Activated B cell treated with CpG ODN at 0.5 μM for 24 hours (primary cell): ENCODE data around the gene PLEKHM3. TPM values are rescaled to one million over a fixed set of nuclear protein-coding genes. Genes with fewer than 3 reads are reported as not detected.

Source experiments
- ATAC-seq: fragments of 200-7000 bp; cut with Tn5 transposase; one replicate; pipeline ENCODE4 v1.10.0; 2021; ENCODE audit warnings: low read depth, mild to moderate bottlenecking, moderate library complexity
- CTCF ChIA-PET: fragments of 350-600 bp; sonication (Branson Sonifier 250); formaldehyde crosslinking; loops from one replicate; lab custom pipeline; 2021; ENCODE audit warnings: antibody characterized with exemption; lab: Charles Lee
- POLR2A ChIA-PET: fragments of 350-600 bp; sonication (Branson Sonifier 250); formaldehyde crosslinking; loops from one replicate; lab custom pipeline; 2021; ENCODE audit warnings: antibody characterized with exemption; lab: Charles Lee
- DNase-seq: peaks from one replicate; pipeline ENCODE4 v3.0.0; 2022
- H3K27ac Mint-ChIP-seq: one replicate; pipeline ENCODE4 v1.8.0; 2020; ENCODE audit warnings: mixed read lengths
- H3K27me3 Mint-ChIP-seq: one replicate; pipeline ENCODE4 v1.8.0; 2021; ENCODE audit warnings: mixed read lengths
- H3K36me3 Mint-ChIP-seq: one replicate; pipeline ENCODE4 v1.8.0; 2021; ENCODE audit warnings: low read depth, mixed read lengths
- H3K4me1 Mint-ChIP-seq: one replicate; pipeline ENCODE4 v1.8.0; 2021; ENCODE audit warnings: mixed read lengths
- H3K4me3 Mint-ChIP-seq: one replicate; pipeline ENCODE4 v1.8.0; 2020; ENCODE audit warnings: mild to moderate bottlenecking, mixed read lengths
- H3K9me3 Mint-ChIP-seq: one replicate; pipeline ENCODE4 v1.8.0; 2020; ENCODE audit warnings: mixed read lengths
- intact Hi-C: fragments of 100-400 bp; cut with micrococcal nuclease; formaldehyde crosslinking; loops from one replicate; pipeline ENCODE4 v1.15.1; 2024
- total RNA-seq: library from RNA; stranded (reverse); gene quantifications from 2 replicates; pipeline ENCODE4 v1.2.3, GENCODE V29; 2022
- TF ChIP-seq, protein P1 (sequence below): fragments of 200-600 bp; IDR thresholded peaks from one replicate; pipeline ENCODE4 v1.8.0; 2022; ENCODE audit warnings: antibody characterized with exemption, mild to moderate bottlenecking

PLEKHM3 gene
- total RNA-seq, 1 donor from 2014 or later = 12.0 TPM

DNA sequence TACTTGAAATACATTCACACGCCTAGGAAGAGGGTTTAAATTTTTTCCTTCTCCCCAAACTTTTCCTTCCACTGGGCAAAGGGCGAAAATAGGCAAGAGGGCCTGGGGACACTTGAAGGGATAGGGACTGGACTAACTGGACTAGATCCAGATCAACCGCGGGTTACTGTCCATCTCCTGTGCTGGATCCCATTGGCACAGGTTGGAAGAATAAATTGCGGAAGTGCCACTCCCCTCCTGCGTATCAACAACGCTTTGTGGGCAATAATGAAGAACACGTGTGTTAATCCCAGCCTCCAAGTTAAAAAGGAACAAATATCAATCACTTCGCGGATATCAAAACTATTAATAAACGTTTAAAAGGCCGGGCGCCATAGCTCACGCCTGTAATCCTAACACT is 253.9 kb downstream of the PLEKHM3 start:
- intact Hi-C loops = no loop called here
- Mint-ChIP-seq H3K27me3 (peaks cover 5% of the 10 kb centered on the region), H3K36me3 (no peaks in the 10 kb centered on the region), H3K4me1 (peaks cover 31% of the 10 kb centered on the region), H3K9me3 (no peaks in the 10 kb centered on the region), H3K27ac (no peak overlapping the region), H3K4me3 (no peak overlapping the region)
- no peak for DNase-seq
- ChIA-PET POLR2A (no interaction called here), CTCF (no interaction called here)
- ATAC-seq = no peak
- TF ChIP-seq, protein P1, sequence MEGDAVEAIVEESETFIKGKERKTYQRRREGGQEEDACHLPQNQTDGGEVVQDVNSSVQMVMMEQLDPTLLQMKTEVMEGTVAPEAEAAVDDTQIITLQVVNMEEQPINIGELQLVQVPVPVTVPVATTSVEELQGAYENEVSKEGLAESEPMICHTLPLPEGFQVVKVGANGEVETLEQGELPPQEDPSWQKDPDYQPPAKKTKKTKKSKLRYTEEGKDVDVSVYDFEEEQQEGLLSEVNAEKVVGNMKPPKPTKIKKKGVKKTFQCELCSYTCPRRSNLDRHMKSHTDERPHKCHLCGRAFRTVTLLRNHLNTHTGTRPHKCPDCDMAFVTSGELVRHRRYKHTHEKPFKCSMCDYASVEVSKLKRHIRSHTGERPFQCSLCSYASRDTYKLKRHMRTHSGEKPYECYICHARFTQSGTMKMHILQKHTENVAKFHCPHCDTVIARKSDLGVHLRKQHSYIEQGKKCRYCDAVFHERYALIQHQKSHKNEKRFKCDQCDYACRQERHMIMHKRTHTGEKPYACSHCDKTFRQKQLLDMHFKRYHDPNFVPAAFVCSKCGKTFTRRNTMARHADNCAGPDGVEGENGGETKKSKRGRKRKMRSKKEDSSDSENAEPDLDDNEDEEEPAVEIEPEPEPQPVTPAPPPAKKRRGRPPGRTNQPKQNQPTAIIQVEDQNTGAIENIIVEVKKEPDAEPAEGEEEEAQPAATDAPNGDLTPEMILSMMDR = no peak

Other genes with a start within 250 kb of the PLEKHM3 start
- gene CRYGD, start 99.0 kb upstream of the PLEKHM3 start, total RNA-seq = not detected in 2 replicates
- not detected in 2 replicates for gene CRYGC, start 104.3 kb upstream of the PLEKHM3 start, total RNA-seq
- gene CRYGB, start 120.6 kb upstream of the PLEKHM3 start, total RNA-seq = not detected in 2 replicates
- not detected in 2 replicates for gene CRYGA, start 138.1 kb upstream of the PLEKHM3 start, total RNA-seq
- not detected in 2 replicates for gene C2orf80, start 164.5 kb upstream of the PLEKHM3 start, total RNA-seq
- 36.9 and 46.6 TPM in 2 replicates for gene IDH1, start 229.5 kb upstream of the PLEKHM3 start, total RNA-seq
- gene PIKFYVE, start 240.7 kb upstream of the PLEKHM3 start, total RNA-seq = 92.2 and 106 TPM in 2 replicates